SK-MEL-5 (cell line): ENCODE data around the gene UMPS. TPM values are rescaled to one million over a fixed set of nuclear protein-coding genes. Genes with fewer than 3 reads are reported as not detected.
"Not testable (repeated sequence)": the region's sequence is repeated elsewhere in the genome, so short reads cannot be mapped to it uniquely, and the experiment has no call there.

ENCODE experiments used
- DNase-seq: peaks from one replicate; pipeline ENCODE4 v3.0.0-alpha.2; 2016; ENCODE audit warnings: low read depth, low spot score
- in situ Hi-C: cut with HindIII; loops from 2 replicates; pipeline ENCODE4 v1.10.0; 2016; ENCODE audit warnings: low sequenced_read_pairs, high pct_unique_total_duplicates, low pct_unique_long_range_greater_than_20kb
- total RNA-seq: library from RNA; depleted of rRNA; stranded (reverse); fragments of >200 nt; shearing (Covaris generic); gene quantifications from 2 replicates; pipeline ENCODE4 v1.2.3, GENCODE V29; 2014

UMPS gene
- total RNA-seq, 1 experiment from 2014 or later: 37.3 TPM

DNA sequence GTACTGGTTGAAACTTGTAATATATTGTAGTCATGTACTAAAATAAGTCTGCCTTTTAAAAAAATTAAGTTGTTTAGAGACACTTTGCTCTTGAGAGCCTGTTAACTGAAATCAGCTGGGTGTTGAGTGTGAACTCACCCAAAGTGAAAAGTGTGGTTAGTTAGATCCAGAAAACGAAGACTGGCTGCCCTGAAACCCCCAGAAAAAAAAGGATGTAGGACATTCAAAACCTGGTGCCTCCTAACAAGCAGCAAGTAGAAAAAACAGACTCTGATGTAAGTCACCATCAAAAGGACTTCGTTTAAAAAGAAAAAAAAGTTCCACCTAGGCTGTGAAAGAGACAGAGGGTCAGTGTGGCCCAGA is 40.8 kb downstream of the UMPS start:
- in situ Hi-C loops: no loop called here
- no peak for DNase-seq

DNA sequence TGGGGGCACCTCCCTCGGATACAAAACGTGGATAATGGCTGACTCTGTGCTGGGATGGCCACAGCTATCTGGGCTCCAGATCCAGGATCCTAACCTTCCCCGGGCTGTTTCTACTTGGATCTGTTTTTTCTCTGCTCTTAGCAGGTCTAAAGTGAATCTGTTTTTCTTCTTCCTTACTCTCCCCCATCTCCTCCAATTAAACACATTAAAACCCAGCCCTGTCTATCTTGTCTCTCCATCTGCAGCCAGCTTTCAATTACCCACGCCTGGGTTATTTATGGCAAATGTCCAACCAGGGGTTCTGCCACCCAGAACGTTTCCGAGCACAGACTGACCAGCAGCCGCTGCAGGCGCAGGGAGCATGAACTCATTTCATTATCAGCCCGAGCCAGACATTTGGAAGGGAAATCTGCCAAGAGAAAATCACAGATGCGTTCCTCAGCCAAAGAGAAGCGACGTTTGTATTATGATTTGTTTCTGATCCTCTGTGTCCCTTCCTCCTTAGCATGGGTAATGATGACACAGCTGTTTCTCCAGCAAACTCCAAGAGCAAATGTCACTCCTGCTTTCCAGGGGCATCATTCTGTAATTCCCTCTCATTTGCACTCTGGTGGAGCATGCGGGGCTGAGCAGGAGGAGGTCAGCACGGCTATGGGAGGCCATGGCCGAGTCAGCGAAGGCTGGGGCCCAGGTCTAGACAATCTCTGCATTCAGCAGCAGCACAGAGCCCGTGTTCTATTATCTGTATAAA is 42.0 kb downstream of the UMPS start:
- in situ Hi-C loops: no loop called here
- no peak for DNase-seq

DNA sequence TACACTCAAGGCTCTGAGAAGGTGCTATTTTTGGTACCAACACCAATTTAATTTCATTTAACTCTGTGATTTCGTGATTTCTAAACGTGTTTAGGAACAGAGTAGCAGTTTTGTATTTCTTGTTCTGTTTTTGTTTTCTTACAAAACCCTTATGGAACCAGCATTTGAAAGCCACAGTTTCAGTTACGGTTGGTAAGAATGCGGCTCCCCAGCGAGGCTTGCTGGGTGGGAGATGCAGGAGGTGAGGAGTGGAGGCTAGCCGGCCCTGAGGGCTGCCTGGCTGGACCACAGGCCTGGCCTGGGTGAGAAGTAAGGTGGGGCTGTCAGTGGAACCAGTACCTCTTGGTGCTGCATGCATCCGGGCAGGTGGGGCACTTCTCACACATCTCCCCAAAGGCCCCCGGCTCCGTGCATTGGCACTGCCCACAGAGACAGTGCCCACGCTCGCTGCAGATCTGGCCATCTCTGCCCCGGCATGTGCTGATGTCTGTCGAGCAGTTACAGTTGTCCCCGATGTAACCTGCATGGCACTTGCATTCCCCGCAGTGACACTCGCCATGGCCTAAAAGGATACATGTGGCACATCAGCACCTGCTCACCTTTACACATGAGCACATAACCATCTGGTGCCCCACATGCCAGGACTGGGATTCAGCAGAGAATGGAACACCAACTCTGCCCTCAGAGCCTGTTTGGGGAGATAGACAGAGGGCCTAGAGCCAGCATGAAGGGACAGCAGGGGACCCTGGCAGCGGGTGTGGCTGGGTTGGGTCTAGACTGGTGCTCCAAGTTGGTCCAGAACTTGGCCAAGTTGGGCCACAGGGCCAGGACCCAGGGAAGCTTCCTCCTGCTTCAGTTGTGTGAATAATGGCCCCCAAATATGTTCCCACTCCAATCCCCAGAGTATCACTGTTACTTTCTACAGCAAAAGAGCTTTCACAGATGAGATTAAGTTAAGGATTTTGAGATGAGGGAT is 43.4 kb downstream of the UMPS start:
- no peak for DNase-seq
- in situ Hi-C loops: no loop called here

DNA sequence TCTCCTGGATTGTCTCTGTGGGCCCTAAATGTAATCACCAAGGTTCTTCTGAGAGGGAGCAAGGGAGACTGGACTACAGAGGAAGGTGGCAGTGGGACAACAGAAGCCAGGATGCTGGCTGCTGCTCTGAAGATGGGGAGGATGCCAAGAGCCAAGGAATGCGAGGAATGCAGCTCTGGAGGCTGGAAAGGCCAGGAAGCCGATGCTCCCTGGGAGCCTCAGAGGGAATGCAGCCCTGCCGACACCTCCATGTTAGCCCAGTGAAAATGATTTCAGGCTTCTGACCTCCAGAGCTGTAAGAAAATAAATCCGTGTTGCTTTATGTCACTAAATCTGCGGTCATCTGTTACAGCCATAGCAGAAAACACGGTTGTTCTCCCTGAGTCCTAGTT is 44.1 kb downstream of the UMPS start:
- in situ Hi-C loops: no loop called here
- no peak for DNase-seq

DNA sequence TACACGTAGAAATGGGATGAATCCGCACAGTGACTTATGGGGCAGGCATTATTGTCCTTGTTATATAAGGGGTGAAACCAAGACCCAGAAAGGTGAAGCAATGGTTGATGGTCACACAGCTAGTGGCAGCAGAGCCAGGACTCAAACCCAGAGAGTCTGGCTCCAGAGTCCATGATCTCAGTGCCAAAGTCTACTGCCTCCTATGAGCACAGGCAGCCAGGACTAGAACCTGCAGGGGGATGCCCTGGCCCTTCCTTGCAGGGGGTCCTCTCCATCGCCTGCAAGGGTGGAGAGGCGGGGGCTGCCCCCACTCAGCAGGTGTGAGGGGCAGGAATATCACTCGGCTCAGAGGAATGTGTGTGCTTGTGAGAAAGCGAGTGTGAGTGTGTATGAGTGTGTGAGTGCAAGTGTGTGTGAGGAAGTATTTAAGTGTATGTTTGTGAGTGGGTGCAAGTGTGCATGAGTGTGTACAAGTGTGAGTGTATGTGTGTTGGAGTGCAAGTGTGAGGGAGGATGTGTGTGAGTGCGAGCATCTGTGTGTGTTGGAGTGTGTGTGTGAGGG is 44.7 kb downstream of the UMPS start:
- in situ Hi-C loops: no loop called here
- DNase-seq: no peak

DNA sequence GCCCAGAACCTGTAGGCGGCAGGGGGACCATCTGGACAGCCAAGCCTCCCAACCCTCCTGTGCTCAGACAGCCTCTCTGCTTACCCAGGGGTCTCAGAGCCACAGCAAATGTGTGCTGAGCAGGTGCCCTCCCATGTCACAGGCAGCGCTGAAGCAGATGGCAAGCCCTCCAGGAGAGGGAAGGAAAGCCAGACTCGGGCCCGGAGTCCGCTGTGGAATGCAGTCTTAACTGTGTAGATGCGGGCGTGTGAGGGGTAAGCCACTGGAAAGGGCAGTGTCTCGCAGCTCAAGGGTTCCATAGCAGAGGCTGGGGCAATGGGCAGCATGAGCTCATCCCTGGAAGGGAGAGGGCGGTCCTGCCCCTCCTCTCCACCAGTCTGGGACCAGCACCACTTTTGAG is 45.6 kb downstream of the UMPS start:
- no peak for DNase-seq
- in situ Hi-C loops: no loop called here

DNA sequence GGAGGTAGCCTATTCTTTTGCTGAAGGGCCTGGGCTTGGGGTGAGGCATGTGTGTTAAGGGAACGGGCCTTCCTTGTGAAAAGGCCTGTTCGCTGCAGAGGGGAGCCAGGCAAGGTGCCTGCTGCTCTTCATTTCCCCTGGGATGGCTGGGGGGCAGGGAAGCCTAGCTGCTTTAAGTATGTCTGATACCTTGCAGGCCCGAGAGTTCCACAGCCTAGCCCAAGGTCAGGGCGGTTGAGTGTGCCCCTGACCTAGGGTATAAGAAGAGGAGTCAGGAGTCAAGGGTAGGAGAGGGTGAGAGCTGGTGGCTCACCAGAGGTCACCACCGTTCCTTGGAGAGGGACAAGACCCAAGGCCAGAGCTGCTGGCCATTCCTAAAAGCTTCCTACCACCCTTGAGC is 46.6 kb downstream of the UMPS start:
- in situ Hi-C loops: no loop called here

DNA sequence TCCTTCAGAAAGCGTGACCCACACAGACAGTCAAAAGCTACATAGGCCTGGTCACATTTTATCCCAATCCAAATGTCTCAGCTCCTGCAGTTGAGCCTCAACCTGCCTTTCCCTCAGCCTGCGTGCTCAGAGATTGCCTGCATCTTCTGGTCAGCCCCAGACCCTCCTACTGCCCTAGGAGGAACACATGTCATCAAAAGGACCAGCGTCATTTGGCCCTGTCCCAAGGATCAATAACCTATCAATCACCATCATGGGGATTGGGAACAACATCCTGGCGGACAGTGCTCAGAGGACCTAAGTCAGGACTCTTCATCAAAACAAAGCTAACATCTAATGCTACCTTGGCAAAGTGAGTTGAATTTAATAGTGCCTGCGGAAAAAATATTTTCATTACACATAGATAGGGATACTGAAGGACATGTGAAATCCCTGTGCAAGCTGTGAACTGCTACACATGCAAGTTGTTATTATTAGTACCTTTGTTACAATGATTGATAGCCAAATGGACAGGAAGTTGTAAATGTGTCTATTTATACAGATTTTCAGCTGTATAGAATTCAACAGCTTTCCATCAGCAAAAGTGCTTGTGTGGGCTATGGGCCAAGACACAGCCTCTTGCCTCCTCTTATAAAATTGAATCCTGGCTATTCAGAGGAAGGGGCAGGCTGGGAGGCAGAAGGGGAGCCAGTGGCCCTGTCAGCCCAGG is 47.7 kb downstream of the UMPS start:
- DNase-seq: no peak
- in situ Hi-C loops: no loop called here

More for the DNA sequence above, 46.6 kb downstream of the UMPS start:
- no peak for DNase-seq

DNA sequence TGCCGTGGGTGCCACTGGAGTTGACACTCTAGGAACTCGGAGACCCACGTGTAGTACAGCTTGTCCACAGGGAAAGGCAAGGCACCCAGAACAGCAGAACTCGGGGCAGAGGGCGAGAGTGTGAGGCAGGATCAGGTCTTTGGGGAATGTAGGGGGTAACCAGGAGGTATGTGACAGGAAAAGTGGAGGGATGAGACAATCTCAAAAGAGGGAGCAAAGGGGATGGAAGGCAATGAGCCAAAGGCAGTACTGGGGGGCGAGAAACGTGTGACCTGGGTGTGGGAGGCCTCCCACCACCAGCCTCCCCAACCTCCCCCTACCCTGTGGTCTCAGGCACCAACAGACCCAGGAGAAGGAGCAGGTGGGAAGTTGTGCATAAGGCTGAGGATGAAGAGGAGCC is 48.9 kb downstream of the UMPS start:
- in situ Hi-C loops: no loop called here
- no peak for DNase-seq

DNA sequence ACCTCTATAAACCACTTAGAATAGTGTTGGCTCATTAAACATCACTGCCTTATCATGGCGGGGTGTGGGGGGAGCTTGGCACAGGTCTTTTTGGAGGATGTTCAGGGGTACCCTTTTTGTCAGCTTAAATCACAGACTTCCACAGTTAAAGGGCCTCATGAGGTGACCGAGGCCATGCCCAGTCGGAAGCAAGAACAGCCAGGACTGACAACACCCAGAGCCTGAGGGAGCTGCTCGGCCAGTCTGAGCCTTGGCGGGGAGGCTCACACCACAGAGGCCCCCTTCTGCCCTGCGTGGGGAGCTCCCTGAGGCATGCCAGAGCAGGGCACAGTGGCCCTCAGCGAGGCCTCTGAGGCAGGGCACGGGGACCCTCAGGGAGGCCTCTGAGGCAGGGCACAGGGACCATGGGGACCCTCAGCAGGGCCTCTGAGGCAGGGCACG is 49.5 kb downstream of the UMPS start:
- in situ Hi-C loops: no loop called here
- DNase-seq: no peak

DNA sequence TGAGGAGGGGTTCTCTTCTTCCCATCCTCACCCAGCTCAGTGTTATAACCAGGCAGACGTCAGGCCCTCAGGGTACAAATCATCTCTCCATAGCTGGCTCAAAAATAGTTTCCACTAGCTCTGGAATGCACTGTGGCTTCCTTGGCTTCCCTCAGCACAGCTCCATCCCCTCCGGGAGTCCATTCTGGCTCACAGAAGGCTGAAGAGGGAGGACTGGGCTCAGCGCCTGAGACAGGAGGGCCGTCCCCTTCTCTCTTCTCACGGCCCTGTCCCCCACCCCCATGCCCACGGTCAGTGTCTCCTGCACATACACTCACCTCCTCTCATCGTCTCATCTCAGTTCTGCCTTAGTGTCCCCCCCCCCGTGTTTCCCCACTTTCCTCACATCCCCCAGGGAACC is 50.1 kb downstream of the UMPS start:
- DNase-seq: peak; percentile 26

DNA sequence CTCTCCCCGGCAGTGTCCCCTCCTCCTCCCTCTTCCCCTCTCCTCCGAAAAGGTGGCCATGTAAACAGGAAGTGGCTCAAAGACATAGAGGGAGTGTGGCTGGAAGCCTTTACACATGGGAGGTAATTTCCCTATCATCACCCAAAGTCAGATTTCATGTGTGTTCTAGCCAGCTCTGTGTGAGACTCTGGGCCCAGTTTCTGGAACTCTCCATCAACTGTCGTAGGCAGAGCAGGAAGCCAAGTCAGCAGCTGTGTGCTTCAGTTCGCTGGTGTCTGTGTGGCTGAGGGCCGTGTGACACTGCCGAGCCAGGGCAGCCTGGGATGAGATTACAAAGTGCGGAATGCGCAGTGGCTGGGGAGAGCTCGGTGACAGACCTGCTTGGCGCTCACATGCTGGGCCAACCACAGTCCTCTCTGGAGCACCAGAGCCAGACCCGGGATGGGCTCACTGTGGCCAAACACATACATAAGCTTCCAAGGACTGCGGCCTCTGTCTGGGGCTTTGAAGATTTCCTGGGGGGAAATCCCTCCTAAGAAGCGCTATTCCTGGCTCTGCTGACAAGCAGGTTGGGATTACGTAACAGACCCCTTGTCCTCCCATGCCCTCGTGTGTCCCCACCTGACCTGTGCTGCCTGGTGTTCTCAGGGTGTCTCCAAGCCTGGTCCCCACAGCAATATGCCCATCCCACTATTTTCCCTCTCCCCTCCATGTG is 50.7 kb downstream of the UMPS start:
- in situ Hi-C loops: no loop called here
- DNase-seq: no peak

More for the DNA sequence above, 50.1 kb downstream of the UMPS start:
- in situ Hi-C loops: no loop called here

DNA sequence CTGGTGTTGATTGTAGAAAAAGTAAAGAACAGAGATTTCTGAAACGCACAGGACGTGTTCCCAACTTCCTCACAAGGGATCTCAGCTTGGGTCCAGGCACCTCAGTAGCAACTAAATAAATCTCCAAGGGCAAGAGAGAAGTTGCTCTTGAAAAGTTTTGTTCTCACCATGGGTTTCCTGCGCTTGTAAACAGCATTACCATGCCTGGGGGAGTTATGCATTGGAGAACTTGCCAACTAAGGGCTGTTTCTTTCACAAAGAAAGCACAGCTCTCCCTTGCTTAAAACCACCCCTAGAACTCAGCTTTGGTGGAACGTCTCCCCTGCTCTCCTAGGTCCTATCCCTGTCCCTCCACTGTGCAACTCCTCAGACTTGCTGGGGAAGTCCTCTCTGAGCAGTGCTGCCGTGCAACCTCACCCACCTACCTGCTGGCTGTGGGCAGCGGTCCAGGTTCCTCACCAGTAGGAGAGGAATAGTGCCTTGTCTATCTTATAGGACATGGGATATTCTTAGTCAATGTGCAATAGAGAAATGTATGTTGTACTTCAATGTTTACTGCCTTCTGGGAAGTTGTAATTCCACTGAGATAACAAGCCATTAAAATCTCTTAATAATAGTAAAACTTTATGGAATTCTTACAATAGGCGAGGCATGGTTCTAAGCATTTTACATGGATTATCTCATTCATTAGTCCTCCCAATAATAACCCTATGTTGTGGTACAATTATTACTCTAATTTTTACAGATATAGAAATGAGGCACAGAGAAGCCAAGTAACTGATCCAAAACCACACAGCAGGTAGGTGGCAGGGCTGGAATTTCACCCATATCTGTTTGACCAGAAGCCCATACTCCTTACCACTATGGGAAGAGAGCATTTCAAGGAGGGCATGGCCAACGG is 51.5 kb downstream of the UMPS start:
- DNase-seq: no peak
- in situ Hi-C loops: no loop called here

DNA sequence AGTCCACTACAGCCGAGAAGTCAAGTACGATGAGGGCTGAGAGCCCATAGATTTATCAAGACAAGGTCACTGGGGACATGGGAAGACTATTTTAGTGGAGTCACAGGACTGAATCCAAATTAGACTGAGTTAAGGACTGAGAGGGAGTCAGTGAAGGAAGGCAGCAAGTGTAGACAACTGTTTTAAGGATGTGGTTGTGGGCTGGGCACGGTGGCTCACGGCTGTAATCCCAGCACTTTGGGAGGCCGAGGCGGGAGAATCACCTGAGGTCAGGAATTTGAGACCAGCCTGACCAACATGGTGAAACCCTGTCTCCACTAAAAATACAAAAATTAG is 52.1 kb downstream of the UMPS start:
- in situ Hi-C loops, DNase-seq: not testable (repeated sequence)

DNA sequence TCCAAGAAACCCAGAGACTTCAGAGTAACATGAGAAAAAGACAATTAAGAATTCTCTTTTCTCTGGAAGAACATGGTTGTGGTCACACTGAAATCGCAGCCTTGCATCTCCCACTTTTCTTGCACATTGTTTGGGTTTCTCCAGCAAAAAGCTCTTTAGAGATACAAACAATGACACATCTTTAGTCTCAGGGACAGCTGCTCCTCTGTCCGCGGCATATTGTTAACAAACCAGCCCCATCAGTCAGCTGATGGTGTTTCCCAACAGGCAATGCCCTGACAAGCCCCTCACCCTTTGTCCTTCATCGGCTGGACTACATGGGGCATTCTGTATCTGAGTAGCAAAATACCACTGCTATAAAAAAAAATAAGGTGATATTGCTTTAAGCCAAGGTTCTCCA is 53.4 kb downstream of the UMPS start:
- no peak for DNase-seq
- in situ Hi-C loops: no loop called here

DNA sequence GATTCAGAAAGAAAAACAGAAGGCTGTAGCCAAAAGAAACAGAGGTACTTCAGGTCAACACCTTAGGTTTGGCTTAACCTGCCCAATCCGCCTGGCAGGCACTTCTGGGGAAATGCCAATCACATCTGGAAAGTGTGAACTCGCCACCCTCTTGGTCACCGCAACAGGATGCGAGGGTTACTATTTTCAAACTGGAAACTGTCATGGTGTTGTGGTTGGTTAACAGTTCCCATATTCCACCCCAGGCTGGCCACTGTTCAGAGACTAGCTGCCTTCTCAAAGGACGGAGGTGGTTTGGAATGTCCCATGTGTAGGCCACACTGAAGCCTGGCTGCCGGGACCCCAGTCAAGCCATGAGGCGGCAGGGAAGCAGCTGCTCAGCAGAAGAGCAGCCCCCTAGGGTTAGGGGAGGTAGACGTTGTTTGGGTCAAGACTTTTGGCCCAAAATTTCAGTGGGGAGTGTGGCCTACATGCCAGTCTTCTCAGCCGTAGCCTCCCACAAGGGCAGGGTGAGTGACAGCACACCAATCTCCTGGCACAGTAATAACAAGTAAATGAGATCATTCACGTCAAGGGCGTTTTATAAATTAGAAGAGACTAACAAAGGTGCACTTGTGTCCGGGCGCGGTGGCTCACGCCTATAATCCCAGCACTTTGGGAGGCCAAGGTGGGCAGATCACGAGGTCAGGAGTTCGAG is 54.6 kb downstream of the UMPS start:
- no peak for DNase-seq
- in situ Hi-C loops: no loop called here
